Measurements from ENCODE around the gene SLC38A2.
A peak's percentile ranks its signal among the peaks of the same experiment; 100 is the strongest.

SLC38A2 gene

GRCh38 chr12:46378530-46378929, 6.0 kb upstream of the SLC38A2 start:
- Histone ChIP-seq H3K36me3 (ENCODE audit: control insufficient read depth in 4 of 4, insufficient read depth in 4 of 4, low read length in 3 of 4) (no peaks in the 10 kb centered on the region), H3K4me3 (ENCODE audit: control insufficient read depth in 1 of 7, extremely low read depth in 1 of 7, insufficient read depth in 4 of 7, low read depth in 2 of 7, low read length in 6 of 7) (no peak overlapping the region), H3K4me1 (ENCODE audit: control extremely low read depth in 1 of 4, control insufficient read depth in 4 of 4, insufficient read depth in 4 of 4, low read length in 3 of 4) (peaks cover 10 to 22% (median 18%) of the 10 kb centered on the region in 4 experiments), H3K27me3 (replicated peaks in 2 of 5; ENCODE audit: control insufficient read depth in 4 of 5, insufficient read depth in 5 of 5, low read length in 4 of 5) (no peaks in the 10 kb centered on the region), H3K27ac (ENCODE audit: insufficient read depth in 1 of 2, low read depth in 1 of 2, low read length in 2 of 2, poor library complexity in 1 of 2, severe bottlenecking in 2 of 2) (no peak overlapping the region), H3K9me3 (ENCODE audit: control extremely low read depth in 1 of 5, control insufficient read depth in 4 of 5, insufficient read depth in 2 of 5, low read depth in 1 of 5, low read length in 4 of 5) (no peaks in the 10 kb centered on the region)
- 100% methylated on average over 1 of the region's 1 CpG for WGBS (ENCODE audit: insufficient coverage)
- no peak for DNase-seq
- ChIA-PET CTCF (no interaction called here), POLR2A (no interaction called here)

DNA sequence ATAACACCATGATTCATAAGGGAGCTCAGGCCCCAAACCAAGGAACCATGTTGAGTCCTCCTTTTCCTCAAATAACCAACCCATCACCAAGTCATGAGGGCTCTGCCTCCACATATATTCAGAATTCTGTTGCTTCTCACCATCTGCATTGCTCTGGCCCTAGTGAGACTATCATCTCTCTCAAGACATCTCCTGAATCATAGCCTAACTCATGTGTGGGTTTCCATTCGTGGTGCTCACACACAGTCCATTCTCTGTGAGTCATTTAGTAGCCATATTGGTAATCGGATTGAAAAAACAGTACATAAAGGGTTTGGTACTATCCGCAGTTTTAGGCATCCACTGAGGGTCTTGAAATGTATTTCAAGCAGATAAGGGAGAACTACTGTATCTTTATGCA, 5.1 kb upstream of the SLC38A2 start:
- peaks cover 9 to 25% (median 22%) of the 10 kb centered on the region in 4 experiments for H3K4me1 ChIP-seq (ENCODE audit: control extremely low read depth in 1 of 4, control insufficient read depth in 4 of 4, insufficient read depth in 4 of 4, low read length in 3 of 4)
- ChIA-PET CTCF (no interaction called here), POLR2A (no interaction called here)
- H3K36me3 ChIP-seq (ENCODE audit: control insufficient read depth in 4 of 4, insufficient read depth in 4 of 4, low read length in 3 of 4) = no peaks in the 10 kb centered on the region
- H3K4me3 ChIP-seq (ENCODE audit: control insufficient read depth in 1 of 7, extremely low read depth in 1 of 7, insufficient read depth in 4 of 7, low read depth in 2 of 7, low read length in 6 of 7) = no peak overlapping the region
- 89% methylated on average over 3 of the region's 3 CpGs for WGBS (ENCODE audit: insufficient coverage)
- H3K27ac ChIP-seq (ENCODE audit: insufficient read depth in 1 of 2, low read depth in 1 of 2, low read length in 2 of 2, poor library complexity in 1 of 2, severe bottlenecking in 2 of 2) = no peak overlapping the region
- H3K27me3 ChIP-seq (replicated peaks in 2 of 5; ENCODE audit: control insufficient read depth in 4 of 5, insufficient read depth in 5 of 5, low read length in 4 of 5) = no peaks in the 10 kb centered on the region
- H3K9me3 ChIP-seq (ENCODE audit: control extremely low read depth in 1 of 5, control insufficient read depth in 4 of 5, insufficient read depth in 2 of 5, low read depth in 1 of 5, low read length in 4 of 5) = no peaks in the 10 kb centered on the region
- DNase-seq = no peak

DNA sequence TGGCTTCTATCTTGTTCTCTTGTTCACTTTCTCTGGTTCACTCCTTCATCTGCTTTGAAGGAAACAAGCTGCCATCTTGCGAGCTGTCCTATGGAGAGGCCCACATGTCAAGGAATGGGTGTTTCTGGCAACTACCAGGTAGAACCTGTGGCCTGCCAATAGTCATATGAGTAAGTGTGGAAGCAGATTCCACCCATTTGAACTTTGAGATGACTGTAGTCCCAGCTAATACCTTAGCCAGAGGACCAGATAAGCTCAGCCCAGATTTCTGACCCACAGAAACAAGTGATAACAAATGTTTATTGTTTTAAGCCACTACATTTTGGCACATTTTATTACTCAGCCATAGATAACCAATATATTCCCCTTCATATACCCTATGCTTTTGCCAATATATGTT, 4.0 kb upstream of the SLC38A2 start:
- WGBS (ENCODE audit: insufficient coverage) = 100% methylated on average over 1 of the region's 1 CpG
- no peaks in the 10 kb centered on the region for H3K9me3 ChIP-seq (ENCODE audit: control extremely low read depth in 1 of 5, control insufficient read depth in 4 of 5, insufficient read depth in 2 of 5, low read depth in 1 of 5, low read length in 4 of 5)
- H3K27me3 ChIP-seq (replicated peaks in 2 of 5; ENCODE audit: control insufficient read depth in 4 of 5, insufficient read depth in 5 of 5, low read length in 4 of 5) = no peaks in the 10 kb centered on the region
- DNase-seq = no peak
- no peak overlapping the region for H3K27ac ChIP-seq (ENCODE audit: insufficient read depth in 1 of 2, low read depth in 1 of 2, low read length in 2 of 2, poor library complexity in 1 of 2, severe bottlenecking in 2 of 2)
- H3K4me3 ChIP-seq (ENCODE audit: control insufficient read depth in 1 of 7, extremely low read depth in 1 of 7, insufficient read depth in 4 of 7, low read depth in 2 of 7, low read length in 6 of 7) = no peak overlapping the region
- H3K36me3 ChIP-seq (ENCODE audit: control insufficient read depth in 4 of 4, insufficient read depth in 4 of 4, low read length in 3 of 4) = no peaks in the 10 kb centered on the region
- ChIA-PET POLR2A (interaction anchor here (0.6 to 0.9 kb wide), 2 partner anchors 79 to 162 kb away, joined by 3 to 4 read pairs; no protein-coding TSS in a partner anchor), CTCF (interaction anchor here (0.6 to 0.9 kb wide), 2 partner anchors 12 to 324 kb away, joined by 3 read pairs; no protein-coding TSS in a partner anchor)
- H3K4me1 ChIP-seq (ENCODE audit: control extremely low read depth in 1 of 4, control insufficient read depth in 4 of 4, insufficient read depth in 4 of 4, low read length in 3 of 4) = peaks cover 8 to 21% (median 17%) of the 10 kb centered on the region in 4 experiments

- no peak overlapping the region for H3K27ac ChIP-seq (ENCODE audit: insufficient read depth in 1 of 2, low read depth in 1 of 2, low read length in 2 of 2, poor library complexity in 1 of 2, severe bottlenecking in 2 of 2)
- no peaks in the 10 kb centered on the region for H3K27me3 ChIP-seq (replicated peaks in 2 of 5; ENCODE audit: control insufficient read depth in 4 of 5, insufficient read depth in 5 of 5, low read length in 4 of 5)
- peaks cover 0 to 14% (median 7%) of the 10 kb centered on the region in 4 experiments for H3K36me3 ChIP-seq (ENCODE audit: control insufficient read depth in 4 of 4, insufficient read depth in 4 of 4, low read length in 3 of 4)
- H3K4me3 ChIP-seq (ENCODE audit: control insufficient read depth in 1 of 7, extremely low read depth in 1 of 7, insufficient read depth in 4 of 7, low read depth in 2 of 7, low read length in 6 of 7) = no peak overlapping the region
- CTCF ChIA-PET = no interaction called here
- 100% methylated on average over 2 of the region's 4 CpGs for WGBS (ENCODE audit: insufficient coverage)
- no peaks in the 10 kb centered on the region for H3K9me3 ChIP-seq (ENCODE audit: control extremely low read depth in 1 of 5, control insufficient read depth in 4 of 5, insufficient read depth in 2 of 5, low read depth in 1 of 5, low read length in 4 of 5)
- POLR2A ChIA-PET = interaction anchor here (0.5 kb wide), 1 partner anchor 176 kb away, joined by 3 read pairs; no protein-coding TSS in a partner anchor
- H3K4me1 ChIP-seq (ENCODE audit: control extremely low read depth in 1 of 4, control insufficient read depth in 4 of 4, insufficient read depth in 4 of 4, low read length in 3 of 4) = peaks cover 19 to 33% (median 25%) of the 10 kb centered on the region in 4 experiments
- DNase-seq = no peak
Observed at GRCh38 chr12:46374711-46375110, 2.1 kb upstream of the SLC38A2 start.

DNA sequence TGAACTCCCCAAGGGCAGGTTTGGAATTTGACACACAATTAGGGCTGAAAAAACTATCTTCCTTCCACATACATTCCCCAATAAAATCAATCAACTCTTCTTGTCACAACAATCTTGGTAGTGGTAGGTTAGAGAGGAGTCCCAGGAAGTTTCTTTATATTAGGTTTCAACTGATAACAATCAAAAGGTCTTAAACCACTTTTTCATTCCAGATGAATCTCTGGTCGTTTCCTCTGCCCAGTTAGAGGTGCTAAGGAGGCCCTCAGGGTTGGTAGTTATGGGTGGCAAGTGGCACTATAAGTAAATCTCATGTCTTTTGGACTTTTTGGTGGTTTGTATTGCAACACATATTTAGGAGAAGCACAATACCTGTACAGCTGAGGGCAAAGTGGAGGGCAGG, 1.7 kb upstream of the SLC38A2 start:
- ChIA-PET POLR2A (no interaction called here), CTCF (no interaction called here)
- peaks cover 3 to 18% (median 10%) of the 10 kb centered on the region in 4 experiments for H3K36me3 ChIP-seq (ENCODE audit: control insufficient read depth in 4 of 4, insufficient read depth in 4 of 4, low read length in 3 of 4)
- no peaks in the 10 kb centered on the region for H3K9me3 ChIP-seq (ENCODE audit: control extremely low read depth in 1 of 5, control insufficient read depth in 4 of 5, insufficient read depth in 2 of 5, low read depth in 1 of 5, low read length in 4 of 5)
- no peaks in the 10 kb centered on the region for H3K27me3 ChIP-seq (replicated peaks in 2 of 5; ENCODE audit: control insufficient read depth in 4 of 5, insufficient read depth in 5 of 5, low read length in 4 of 5)
- H3K4me1 ChIP-seq (ENCODE audit: control extremely low read depth in 1 of 4, control insufficient read depth in 4 of 4, insufficient read depth in 4 of 4, low read length in 3 of 4) = peaks cover 23 to 37% (median 29%) of the 10 kb centered on the region in 4 experiments
- no peak for DNase-seq
- WGBS (ENCODE audit: insufficient coverage) = no CpG with 5 or more reads among the region's 1 CpG
- H3K4me3 ChIP-seq (ENCODE audit: control insufficient read depth in 1 of 7, extremely low read depth in 1 of 7, insufficient read depth in 4 of 7, low read depth in 2 of 7, low read length in 6 of 7) = peak overlapping the region in 4 of 7 experiments; percentile 3 to 100 (median 100)
- H3K27ac ChIP-seq (ENCODE audit: insufficient read depth in 1 of 2, low read depth in 1 of 2, low read length in 2 of 2, poor library complexity in 1 of 2, severe bottlenecking in 2 of 2) = no peak overlapping the region

GRCh38 chr12:46373301-46374296, 1.0 kb upstream of the SLC38A2 start:
- CTCF ChIA-PET = interaction anchor here (0.6 to 1.3 kb wide), 2 partner anchors 9 to 284 kb away, joined by 3 to 4 read pairs; no protein-coding TSS in a partner anchor
- 4% methylated on average over 30 of the region's 37 CpGs for WGBS (ENCODE audit: insufficient coverage)
- Histone ChIP-seq H3K36me3 (ENCODE audit: control insufficient read depth in 4 of 4, insufficient read depth in 4 of 4, low read length in 3 of 4) (peaks cover 5 to 25% (median 16%) of the 10 kb centered on the region in 4 experiments), H3K4me3 (ENCODE audit: control insufficient read depth in 1 of 7, extremely low read depth in 1 of 7, insufficient read depth in 4 of 7, low read depth in 2 of 7, low read length in 6 of 7) (peak overlapping the region; percentile 89 to 100 (median 99)), H3K9me3 (ENCODE audit: control extremely low read depth in 1 of 5, control insufficient read depth in 4 of 5, insufficient read depth in 2 of 5, low read depth in 1 of 5, low read length in 4 of 5) (no peaks in the 10 kb centered on the region), H3K4me1 (ENCODE audit: control extremely low read depth in 1 of 4, control insufficient read depth in 4 of 4, insufficient read depth in 4 of 4, low read length in 3 of 4) (peaks cover 27 to 45% (median 35%) of the 10 kb centered on the region in 4 experiments), H3K27ac (ENCODE audit: insufficient read depth in 1 of 2, low read depth in 1 of 2, low read length in 2 of 2, poor library complexity in 1 of 2, severe bottlenecking in 2 of 2) (peak overlapping the region; percentile 90 to 96), H3K27me3 (replicated peaks in 2 of 5; ENCODE audit: control insufficient read depth in 4 of 5, insufficient read depth in 5 of 5, low read length in 4 of 5) (no peaks in the 10 kb centered on the region)
- DNase-seq = peak; percentile 63 to 72 (median 63)
- POLR2A ChIA-PET = interaction anchor here (3.4 kb wide), 1 partner anchor 10 kb away, joined by 25 read pairs; no protein-coding TSS in a partner anchor

All from common myeloid progenitor, CD34-positive (primary cell).